ENCODE data around the gene ABCC6.
"Not testable (repeated sequence)": the region's sequence is repeated elsewhere in the genome, so short reads cannot be mapped to it uniquely, and the experiment has no call there.

The ABCC6 gene

DNA sequence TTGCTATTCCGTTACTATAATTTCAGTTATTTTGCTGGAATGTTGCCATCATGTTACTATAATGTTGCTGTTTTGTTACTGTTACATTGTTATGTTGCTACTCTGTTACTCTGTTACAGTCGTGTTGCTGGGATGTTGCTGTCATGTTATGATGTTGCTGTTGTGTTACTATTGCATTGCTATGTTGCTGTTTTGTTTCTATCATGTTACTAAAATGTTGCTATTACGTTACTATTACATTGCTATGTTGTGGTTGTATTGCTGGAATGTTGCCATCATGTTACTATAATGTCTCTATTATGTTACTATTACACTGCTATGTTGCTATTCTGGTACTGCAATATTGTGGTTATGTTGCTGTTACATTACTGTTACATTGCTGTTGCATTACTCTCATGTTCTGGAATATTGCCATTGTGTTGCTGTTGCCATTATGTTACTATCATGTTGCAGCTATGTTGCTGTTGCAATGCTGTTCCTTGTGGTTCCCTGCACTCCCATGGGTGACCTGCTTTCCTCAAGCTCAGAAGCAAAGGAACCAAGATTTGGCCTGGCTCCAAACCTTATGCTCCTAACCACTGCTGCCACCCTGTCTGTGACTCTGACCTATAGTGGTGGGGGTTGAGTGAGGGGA lies 64.4 kb downstream of the ABCC6 start:
- TF ChIP-seq CTCF (conservative IDR thresholded peaks at IDR 0.05): no peak
- no peak overlapping the region for H3K27ac ChIP-seq

DNA sequence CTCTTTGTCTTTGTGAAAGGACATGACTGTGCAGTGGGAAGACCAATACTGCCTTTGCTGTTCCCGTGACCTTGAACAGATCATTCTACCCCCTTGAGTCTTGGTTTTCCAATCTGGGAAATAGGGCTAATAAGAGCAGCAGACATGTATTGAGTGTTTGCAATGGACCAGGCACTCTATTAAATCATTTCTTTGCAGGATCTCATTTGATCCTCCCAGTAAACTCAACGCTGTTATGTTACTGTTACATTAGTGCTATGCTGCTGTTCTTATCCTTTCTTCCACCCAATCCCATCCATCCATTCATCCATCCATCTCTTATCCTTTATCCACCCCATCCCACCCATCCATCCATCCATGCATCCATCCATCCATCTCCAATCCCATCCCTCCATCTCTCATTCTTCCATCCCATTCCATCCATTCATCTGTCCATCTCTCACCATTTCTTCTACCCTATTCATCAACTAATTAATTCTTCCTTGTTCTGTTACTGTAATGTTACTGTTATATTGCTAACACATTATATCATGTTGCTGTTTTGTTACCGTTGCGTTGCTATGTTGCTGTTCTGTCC lies 65.1 kb downstream of the ABCC6 start:
- TF ChIP-seq CTCF (conservative IDR thresholded peaks at IDR 0.05): no peak
- no peak overlapping the region for H3K27ac ChIP-seq

DNA sequence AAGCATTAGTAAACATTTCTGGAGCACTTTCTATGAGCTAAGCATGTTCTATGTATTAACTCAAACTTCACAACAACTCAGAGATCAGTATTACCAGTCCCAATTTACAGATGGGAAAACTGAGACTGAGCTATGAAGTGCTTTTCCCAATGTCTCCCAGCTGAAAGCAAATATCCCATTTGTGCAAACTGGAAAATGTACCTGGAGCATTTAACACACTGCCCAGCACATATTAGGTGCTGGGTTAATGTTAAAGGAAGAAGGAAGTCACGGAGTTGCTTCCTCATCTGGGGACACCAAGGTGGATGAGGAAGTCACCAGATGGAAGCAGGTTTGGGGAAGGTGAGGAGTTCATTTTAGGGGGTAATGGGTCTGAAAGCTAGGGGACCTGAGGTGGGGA lies 66.1 kb downstream of the ABCC6 start:
- no peak overlapping the region for H3K27ac ChIP-seq
- TF ChIP-seq CTCF (conservative IDR thresholded peaks at IDR 0.05): no peak

GRCh38 chr16:16155234-16155633 lies 68.1 kb downstream of the ABCC6 start:
- no peak for TF ChIP-seq CTCF (conservative IDR thresholded peaks at IDR 0.05)
- H3K27ac ChIP-seq: no peak overlapping the region

- H3K27ac ChIP-seq: no peak overlapping the region
- no peak for TF ChIP-seq CTCF (conservative IDR thresholded peaks at IDR 0.05)
Measured at GRCh38 chr16:16154281-16154951, 68.9 kb downstream of the ABCC6 start.

DNA sequence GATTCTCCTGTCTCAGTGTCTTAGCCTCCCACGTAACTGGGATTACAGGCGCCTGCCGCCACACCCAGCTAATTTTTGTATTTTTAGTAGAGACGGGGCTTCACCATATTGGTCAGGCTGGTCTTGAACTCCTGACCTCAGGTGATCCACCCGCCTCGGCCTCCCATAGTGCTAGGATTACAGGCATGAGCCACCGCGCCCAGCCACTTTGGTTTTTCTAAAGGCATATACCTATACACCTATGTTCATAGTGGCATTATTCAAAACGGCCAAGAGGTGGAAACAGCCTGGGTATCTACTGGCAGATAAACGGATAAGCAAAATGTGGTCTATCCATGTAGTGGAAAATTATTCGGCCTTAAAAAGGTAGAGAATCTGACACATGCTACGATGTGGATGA lies 70.3 kb downstream of the ABCC6 start:
- not testable (repeated sequence) for H3K27ac ChIP-seq

DNA sequence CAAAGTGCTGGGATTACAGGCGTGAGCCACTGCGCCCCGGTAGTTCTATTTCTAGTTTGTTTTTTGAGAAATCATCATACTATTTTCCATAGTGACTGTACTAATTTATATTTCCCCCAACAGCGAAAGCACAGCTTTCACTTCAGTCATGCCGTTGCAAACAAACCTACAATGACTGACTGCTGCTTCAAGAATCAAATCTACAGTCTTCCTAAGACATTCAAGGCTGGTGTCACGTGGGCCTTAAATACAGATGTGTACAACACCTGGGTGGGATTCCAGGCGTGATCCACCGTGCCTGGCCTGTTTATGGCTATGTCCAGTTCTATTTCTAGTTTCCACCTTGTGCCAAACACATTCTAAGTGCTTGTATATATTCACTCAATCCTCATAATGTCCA lies 72.0 kb downstream of the ABCC6 start:
- H3K27ac ChIP-seq: no peak overlapping the region
- TF ChIP-seq CTCF (conservative IDR thresholded peaks at IDR 0.05): no peak

DNA sequence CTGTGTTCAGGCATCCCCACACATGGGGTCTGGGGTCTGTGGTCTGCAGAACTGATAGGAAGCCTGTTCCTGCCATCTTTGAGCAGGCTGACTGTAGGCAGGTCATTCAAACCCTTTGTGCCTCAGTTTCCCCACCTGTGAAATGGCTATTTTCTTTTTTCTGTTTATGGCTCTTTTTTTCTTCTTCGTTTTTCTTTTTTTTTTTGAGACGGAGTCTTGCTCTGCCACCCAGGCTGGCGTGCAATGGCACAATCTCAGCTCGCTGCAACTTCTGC lies 72.5 kb downstream of the ABCC6 start:
- no peak overlapping the region for H3K27ac ChIP-seq
- no peak for TF ChIP-seq CTCF (conservative IDR thresholded peaks at IDR 0.05)

All from VCaP (cell line).